Endothelial cell of umbilical vein (primary cell): ENCODE results near the gene OPCML. TPM values are rescaled to one million over a fixed set of nuclear protein-coding genes. Genes with fewer than 3 reads are reported as not detected.

Source experiments
- BruUV-seq: library from RNA; stranded (reverse); fragments of 400-500 nt; replicated peaks from 2 replicates; lab custom pipeline; 2021; lab: Mats Ljungman, UMichigan
- CTCF ChIA-PET: fragments of 300-600, 350-600 bp; sonication (Branson Sonifier 250); formaldehyde crosslinking; loops from one replicate; lab custom pipeline; 2021; ENCODE audit warnings: antibody characterized with exemption, inconsistent platforms; lab: Charles Lee
- POLR2A ChIA-PET: fragments of 300-600, 350-600 bp; sonication (Branson Sonifier 250); formaldehyde crosslinking; loops from one replicate; lab custom pipeline; 2021; ENCODE audit warnings: antibody characterized with exemption, inconsistent platforms; lab: Charles Lee
- DNase-seq: peaks from one replicate; pipeline ENCODE4 v3.0.0-alpha.2; 2011; ENCODE audit warnings: low read depth, low spot score
- FAIRE-seq: peaks from 2 replicates; lab custom pipeline; 2011; peaks lifted over from hg19 to GRCh38; lab: Jason Lieb, UNC
- H2AFZ ChIP-seq: 2 replicates; pipeline ENCODE4 v1.6.0; 2012; ENCODE audit warnings: low read depth, low read length, control low read depth, inconsistent platforms
- H3K27ac ChIP-seq: 2 replicates; pipeline ENCODE4 v1.5.1; 2011; ENCODE audit warnings: low read depth, mild to moderate bottlenecking, control low read depth, low read length, moderate library complexity; ENCODE audit not compliant: insufficient read depth
- H3K27me3 ChIP-seq, 2 experiments: 2 replicates each; pipeline versions ENCODE4 v1.6.0 to v1.6.1; 2011; ENCODE audit warnings: low read length in 2 of 2, mixed read lengths in 1 of 2; ENCODE audit not compliant: control insufficient read depth in 2 of 2, insufficient read depth in 2 of 2
- H3K36me3 ChIP-seq, 2 experiments: 2 replicates in 1 of 2; 3 replicates in 1 of 2; pipeline ENCODE4 v1.5.1; 2011; ENCODE audit warnings: low read length in 2 of 2, mild to moderate bottlenecking in 1 of 2, moderate library complexity in 1 of 2; ENCODE audit not compliant: control insufficient read depth in 2 of 2, insufficient read depth in 2 of 2; ENCODE audit errors: extremely low read depth in 1 of 2
- H3K4me1 ChIP-seq: 3 replicates; pipeline ENCODE4 v1.5.1; 2011; ENCODE audit warnings: mild to moderate bottlenecking, low read length; ENCODE audit not compliant: control insufficient read depth, insufficient read depth; ENCODE audit errors: extremely low read depth
- H3K4me2 ChIP-seq: 2 replicates; pipeline ENCODE4 v1.6.1; 2011; ENCODE audit warnings: low read length, control low read depth, mixed read lengths; ENCODE audit not compliant: insufficient read depth
- H3K4me3 ChIP-seq, 3 experiments: fragments of 200-600 bp in 1 of 3; sonication (generic), shearing (Covaris generic) in 1 of 3; replicated peaks in 1 of 3; 2 replicates each; pipeline ENCODE4 v1.5.1; 2011 to 2016; ENCODE audit warnings: control low read depth in 3 of 3, low read length in 3 of 3, mild to moderate bottlenecking in 2 of 3, inconsistent platforms in 1 of 3, low read depth in 1 of 3, moderate library complexity in 1 of 3; ENCODE audit not compliant: insufficient read depth in 1 of 3
- H3K79me2 ChIP-seq: 2 replicates; pipeline ENCODE4 v1.6.0; 2012; ENCODE audit warnings: low read length, inconsistent platforms; ENCODE audit not compliant: control insufficient read depth, insufficient read depth
- H3K9ac ChIP-seq: replicated peaks from 2 replicates; pipeline ENCODE3; 2011; ENCODE audit warnings: low read length, control low read depth; ENCODE audit not compliant: insufficient read depth; ENCODE audit errors: extremely low read depth
- H3K9me1 ChIP-seq: replicated peaks from 3 replicates; pipeline ENCODE4 v1.6.0; 2011; ENCODE audit warnings: mild to moderate bottlenecking, low read length; ENCODE audit not compliant: control insufficient read depth, insufficient read depth; ENCODE audit errors: extremely low read depth
- H3K9me3 ChIP-seq: replicated peaks from 2 replicates; pipeline ENCODE4 v1.5.1; 2012; ENCODE audit warnings: low read length, inconsistent platforms; ENCODE audit not compliant: control insufficient read depth, insufficient read depth
- H4K20me1 ChIP-seq: replicated peaks from 2 replicates; pipeline ENCODE3; 2011; ENCODE audit warnings: mild to moderate bottlenecking, low read length; ENCODE audit not compliant: control insufficient read depth, insufficient read depth; ENCODE audit errors: extremely low read depth
- EZH2 ChIP-seq: IDR thresholded peaks from 2 replicates; pipeline ENCODE4 v1.6.1; 2012; ENCODE audit warnings: borderline replicate concordance, low read depth, mild to moderate bottlenecking, moderate library complexity, low read length, inconsistent platforms; ENCODE audit not compliant: severe bottlenecking
- FOS ChIP-seq: IDR thresholded peaks from 2 replicates; pipeline ENCODE4 v1.6.1; 2011; ENCODE audit warnings: mild to moderate bottlenecking, low read length, moderate library complexity, borderline replicate concordance; ENCODE audit not compliant: insufficient read depth
- GATA2 ChIP-seq: IDR thresholded peaks from 2 replicates; pipeline ENCODE4 v1.7.0; 2011; ENCODE audit warnings: low read depth, mild to moderate bottlenecking, moderate library complexity, mixed read lengths, low read length; ENCODE audit not compliant: insufficient read length, insufficient read depth
- JUN ChIP-seq: IDR thresholded peaks from 2 replicates; pipeline ENCODE4 v1.6.1; 2011; ENCODE audit warnings: borderline replicate concordance, low read depth; ENCODE audit not compliant: insufficient read length, insufficient read depth
- MYC ChIP-seq: IDR thresholded peaks from one replicate; pipeline ENCODE4 v1.6.1; 2011; ENCODE audit warnings: mild to moderate bottlenecking, low read depth, low read length
- POLR2A ChIP-seq: IDR thresholded peaks from 2 replicates; pipeline ENCODE4 v1.6.1; 2012; ENCODE audit warnings: low read depth, mild to moderate bottlenecking, control low read depth, low read length
- POLR2AphosphoS5 ChIP-seq: IDR thresholded peaks from 2 replicates; pipeline ENCODE4 v1.6.1; 2012; ENCODE audit warnings: low read depth, mild to moderate bottlenecking, control low read depth, low read length, moderate library complexity; ENCODE audit not compliant: insufficient read depth
- dilution Hi-C: fragments of 300-500 bp; cut with MboI; formaldehyde crosslinking; loops from one replicate; pipeline ENCODE4 v1.15.0; 2019; ENCODE audit warnings: low sequenced_read_pairs; ENCODE audit not compliant: extremely low pct_ligation_motif_present
- intact Hi-C: fragments of 100-400 bp; cut with micrococcal nuclease; formaldehyde crosslinking; loops from one replicate; pipeline ENCODE4 v1.10.0; 2022
- polyA plus RNA-seq, 4 experiments: library from polyadenylated mRNA; depleted of rRNA in 3 of 4; stranded (reverse) in 3 of 4; unstranded in 1 of 4; fragments of >200 nt; gene quantifications; 2 replicates each; pipeline versions ENCODE4 v1.2.1 to v1.2.3, GENCODE V29; 2011 to 2012; ENCODE audit warnings: missing spikeins in 1 of 4
- total RNA-seq: library from RNA; stranded (reverse); gene quantifications from 2 replicates; pipeline ENCODE4 v1.2.3, GENCODE V29; 2021
- TF ChIP-seq, protein P1 (sequence below), 2 donors: IDR thresholded peaks; 1 replicate in 1 of 2; 2 replicates in 1 of 2; pipeline ENCODE4 v1.5.1; 2011; ENCODE audit warnings: low read length in 2 of 2, mild to moderate bottlenecking in 2 of 2, moderate library complexity in 2 of 2, control low read depth in 1 of 2, inconsistent platforms in 1 of 2, low read depth in 1 of 2; ENCODE audit not compliant: insufficient read depth in 1 of 2; ENCODE audit errors: extremely low read depth in 1 of 2
- TF ChIP-seq, protein P2 (sequence below): IDR thresholded peaks from 2 replicates; pipeline ENCODE4 v1.6.1; 2011; ENCODE audit not compliant: insufficient read depth, insufficient read length

Gene OPCML
- total and polyA plus RNA-seq, 2 donors (not counting 3 experiments of a cell fraction or from before 2014, with no cell fraction given) = not detected

DNA sequence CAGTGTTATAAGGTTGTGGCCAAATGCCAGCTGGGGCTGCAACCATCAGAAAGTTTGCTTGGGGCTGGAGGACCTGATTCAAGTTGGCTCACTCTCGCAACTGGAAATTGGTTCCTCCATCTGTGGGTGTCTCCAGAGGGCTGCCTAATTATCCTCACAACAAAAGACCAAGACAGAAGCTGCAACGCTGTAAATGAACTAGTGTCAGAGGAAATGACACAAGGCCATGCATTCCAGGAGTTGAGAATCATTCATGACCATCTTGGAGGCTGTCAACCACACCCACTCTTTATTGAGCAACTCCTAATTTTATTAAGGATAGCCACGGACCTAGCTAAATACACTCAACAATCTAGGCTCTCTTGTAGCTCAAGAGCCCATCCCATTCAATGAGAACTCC is 1060.8 kb downstream of the OPCML start:
- Histone ChIP-seq H3K9ac (no peak overlapping the region), H3K9me1 (no peaks in the 10 kb centered on the region), H3K4me2 (no peak overlapping the region), H2AFZ (no peak overlapping the region), H3K27ac (no peak overlapping the region), H3K9me3 (peaks cover 5% of the 10 kb centered on the region), H3K36me3 (no peaks in the 10 kb centered on the region), H4K20me1 (no peaks in the 10 kb centered on the region), H3K27me3 (no peaks in the 10 kb centered on the region), H3K4me1 (no peaks in the 10 kb centered on the region), H3K4me3 (no peak overlapping the region), H3K79me2 (no peaks in the 10 kb centered on the region)
- no peak for FAIRE-seq
- no TSS peak for BruUV-seq
- dilution Hi-C loops = no loop called here
- ChIA-PET CTCF (no interaction called here), POLR2A (no interaction called here)
- intact Hi-C loops = no loop called here
- TF ChIP-seq MYC (no peak), POLR2A (no peak), POLR2AphosphoS5 (no peak), EZH2 (no peak), GATA2 (no peak), FOS (no peak), JUN (no peak)
- TF ChIP-seq, protein P1, sequence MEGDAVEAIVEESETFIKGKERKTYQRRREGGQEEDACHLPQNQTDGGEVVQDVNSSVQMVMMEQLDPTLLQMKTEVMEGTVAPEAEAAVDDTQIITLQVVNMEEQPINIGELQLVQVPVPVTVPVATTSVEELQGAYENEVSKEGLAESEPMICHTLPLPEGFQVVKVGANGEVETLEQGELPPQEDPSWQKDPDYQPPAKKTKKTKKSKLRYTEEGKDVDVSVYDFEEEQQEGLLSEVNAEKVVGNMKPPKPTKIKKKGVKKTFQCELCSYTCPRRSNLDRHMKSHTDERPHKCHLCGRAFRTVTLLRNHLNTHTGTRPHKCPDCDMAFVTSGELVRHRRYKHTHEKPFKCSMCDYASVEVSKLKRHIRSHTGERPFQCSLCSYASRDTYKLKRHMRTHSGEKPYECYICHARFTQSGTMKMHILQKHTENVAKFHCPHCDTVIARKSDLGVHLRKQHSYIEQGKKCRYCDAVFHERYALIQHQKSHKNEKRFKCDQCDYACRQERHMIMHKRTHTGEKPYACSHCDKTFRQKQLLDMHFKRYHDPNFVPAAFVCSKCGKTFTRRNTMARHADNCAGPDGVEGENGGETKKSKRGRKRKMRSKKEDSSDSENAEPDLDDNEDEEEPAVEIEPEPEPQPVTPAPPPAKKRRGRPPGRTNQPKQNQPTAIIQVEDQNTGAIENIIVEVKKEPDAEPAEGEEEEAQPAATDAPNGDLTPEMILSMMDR (IDR thresholded peaks at IDR 0.05; ENCODE audit: extremely low read depth in 1 of 2, insufficient read depth in 1 of 2, low read depth in 1 of 2, low read length in 2 of 2) = no peak
- TF ChIP-seq, protein P2, sequence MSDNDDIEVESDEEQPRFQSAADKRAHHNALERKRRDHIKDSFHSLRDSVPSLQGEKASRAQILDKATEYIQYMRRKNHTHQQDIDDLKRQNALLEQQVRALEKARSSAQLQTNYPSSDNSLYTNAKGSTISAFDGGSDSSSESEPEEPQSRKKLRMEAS = no peak
- DNase-seq = no peak
